ENCODE results near the gene GASK1B. TPM values are rescaled to one million over a fixed set of nuclear protein-coding genes. Genes with fewer than 3 reads are reported as not detected.

GASK1B gene
- total and polyA plus RNA-seq, 2 of the 13 experiments (the other 11 are each of a cell fraction or from before 2014, with no cell fraction given): 29.1 to 40.4 TPM

DNA sequence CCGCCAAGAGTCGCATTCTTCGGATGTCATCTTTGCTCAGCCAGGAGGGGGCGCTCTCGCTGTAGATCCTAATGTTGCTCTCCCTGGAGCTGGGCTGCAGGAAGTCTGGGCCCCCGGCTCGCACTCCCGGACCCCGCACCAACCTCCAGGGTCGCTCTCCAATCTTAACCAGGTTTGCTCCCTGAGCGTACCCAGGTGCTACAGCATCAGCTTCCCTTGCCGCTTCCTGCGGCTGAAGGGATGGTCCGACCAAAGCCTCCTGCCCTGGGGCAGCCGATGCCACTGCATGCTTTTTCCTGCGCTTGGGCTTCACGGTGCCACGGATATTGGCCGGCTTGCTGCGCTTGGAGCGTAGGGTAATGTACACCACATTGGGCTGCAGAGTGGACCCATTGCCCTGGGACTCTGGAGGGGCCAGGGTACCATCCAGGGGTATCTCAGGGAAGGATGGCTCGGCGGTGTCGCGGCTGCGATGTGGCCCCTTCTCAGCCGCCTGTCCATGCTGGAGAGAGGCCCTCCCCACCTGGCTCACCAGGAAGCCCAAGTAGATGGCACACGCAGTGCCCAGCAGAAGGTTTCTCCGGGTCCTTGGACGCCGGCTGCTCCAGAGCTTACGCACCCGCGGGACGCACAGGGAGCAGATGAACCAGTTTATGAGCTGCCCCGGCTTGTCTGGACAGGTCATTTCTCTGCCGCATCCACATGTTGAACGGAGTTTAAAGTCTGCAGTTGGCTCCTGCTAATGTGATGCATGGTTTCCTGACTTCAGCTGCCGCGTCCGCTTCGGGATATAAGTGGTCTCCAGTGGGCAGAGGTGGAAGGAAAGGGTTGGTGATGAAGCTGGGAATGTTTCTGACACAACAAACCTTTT is 1.9 kb downstream of the GASK1B start (continued):
- TF ChIP-seq FOXO4 (CRISPR knock-in tag; conservative IDR thresholded peaks at IDR 0.05) (no peak), FOSL1 (CRISPR knock-in tag; IDR thresholded peaks at IDR 0.05; ENCODE audit: borderline replicate concordance) (no peak), ZNF354B (CRISPR knock-in tag; IDR thresholded peaks at IDR 0.05) (no peak), ZNF703 (CRISPR knock-in tag; IDR thresholded peaks at IDR 0.05; ENCODE audit: borderline replicate concordance) (no peak), PREB (CRISPR knock-in tag; IDR thresholded peaks at IDR 0.05) (no peak), HES4 (CRISPR knock-in tag; IDR thresholded peaks at IDR 0.05; ENCODE audit: borderline replicate concordance) (no peak), HOXA5 (CRISPR knock-in tag; IDR thresholded peaks at IDR 0.05) (no peak)
